ENCODE measurements around the gene ST6GAL1.

DNA sequence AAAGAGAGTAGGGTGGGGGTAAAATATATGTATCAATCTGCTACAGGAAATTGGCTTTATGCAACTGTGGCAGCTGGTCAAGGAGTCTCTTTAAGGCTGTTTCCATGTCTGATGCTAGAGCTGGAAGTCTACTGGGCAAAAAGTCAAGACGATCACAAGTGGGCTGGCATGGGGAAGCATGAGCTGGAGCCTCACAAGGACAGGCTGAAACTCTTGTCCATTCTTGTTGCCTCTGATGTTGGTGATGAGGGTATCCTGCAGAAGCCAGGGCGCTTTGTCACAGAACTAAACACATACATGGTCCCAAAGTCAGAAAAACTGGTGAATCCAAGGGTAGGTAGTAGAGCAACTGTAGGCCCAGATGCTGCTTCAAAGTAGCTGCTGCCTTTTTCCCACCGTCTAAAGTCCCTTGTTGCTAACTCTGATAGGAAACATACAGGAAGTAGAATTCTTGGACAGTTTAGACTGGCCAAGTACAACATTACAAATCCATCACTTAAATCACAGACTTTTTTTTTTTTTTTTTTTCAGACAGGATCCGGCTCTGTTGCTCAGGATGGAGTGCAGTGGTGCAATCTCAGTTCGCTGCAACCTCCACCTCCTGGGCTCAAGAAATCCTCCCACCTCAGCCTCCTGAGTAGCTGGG, 154.8 kb downstream of the ST6GAL1 start:
- no peak for TF ChIP-seq GATA4 (IDR thresholded peaks at IDR 0.05; ENCODE audit: borderline replicate concordance, low read depth)
- TF ChIP-seq, protein P1, sequence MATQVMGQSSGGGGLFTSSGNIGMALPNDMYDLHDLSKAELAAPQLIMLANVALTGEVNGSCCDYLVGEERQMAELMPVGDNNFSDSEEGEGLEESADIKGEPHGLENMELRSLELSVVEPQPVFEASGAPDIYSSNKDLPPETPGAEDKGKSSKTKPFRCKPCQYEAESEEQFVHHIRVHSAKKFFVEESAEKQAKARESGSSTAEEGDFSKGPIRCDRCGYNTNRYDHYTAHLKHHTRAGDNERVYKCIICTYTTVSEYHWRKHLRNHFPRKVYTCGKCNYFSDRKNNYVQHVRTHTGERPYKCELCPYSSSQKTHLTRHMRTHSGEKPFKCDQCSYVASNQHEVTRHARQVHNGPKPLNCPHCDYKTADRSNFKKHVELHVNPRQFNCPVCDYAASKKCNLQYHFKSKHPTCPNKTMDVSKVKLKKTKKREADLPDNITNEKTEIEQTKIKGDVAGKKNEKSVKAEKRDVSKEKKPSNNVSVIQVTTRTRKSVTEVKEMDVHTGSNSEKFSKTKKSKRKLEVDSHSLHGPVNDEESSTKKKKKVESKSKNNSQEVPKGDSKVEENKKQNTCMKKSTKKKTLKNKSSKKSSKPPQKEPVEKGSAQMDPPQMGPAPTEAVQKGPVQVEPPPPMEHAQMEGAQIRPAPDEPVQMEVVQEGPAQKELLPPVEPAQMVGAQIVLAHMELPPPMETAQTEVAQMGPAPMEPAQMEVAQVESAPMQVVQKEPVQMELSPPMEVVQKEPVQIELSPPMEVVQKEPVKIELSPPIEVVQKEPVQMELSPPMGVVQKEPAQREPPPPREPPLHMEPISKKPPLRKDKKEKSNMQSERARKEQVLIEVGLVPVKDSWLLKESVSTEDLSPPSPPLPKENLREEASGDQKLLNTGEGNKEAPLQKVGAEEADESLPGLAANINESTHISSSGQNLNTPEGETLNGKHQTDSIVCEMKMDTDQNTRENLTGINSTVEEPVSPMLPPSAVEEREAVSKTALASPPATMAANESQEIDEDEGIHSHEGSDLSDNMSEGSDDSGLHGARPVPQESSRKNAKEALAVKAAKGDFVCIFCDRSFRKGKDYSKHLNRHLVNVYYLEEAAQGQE (IDR thresholded peaks at IDR 0.05; ENCODE audit: borderline replicate concordance in 1 of 2, low read depth in 1 of 2, low read length in 2 of 2) = no peak
- no peak for TF ChIP-seq TCF7L2 (IDR thresholded peaks at IDR 0.05; ENCODE audit: low read depth, low read length)
- no peak for TF ChIP-seq FOXO1 (CRISPR knock-in tag; IDR thresholded peaks at IDR 0.05)
- TF ChIP-seq ZFP36 (IDR thresholded peaks at IDR 0.05; ENCODE audit: borderline replicate concordance, low read depth, low read length, partially characterized antibody) = no peak
- TF ChIP-seq HMG20A (CRISPR knock-in tag; IDR thresholded peaks at IDR 0.05; ENCODE audit: borderline replicate concordance) = no peak

Measured in HepG2 (cell line).